Kidney epithelial cell (primary cell): ENCODE data around the gene ALMS1. TPM values are rescaled to one million over a fixed set of nuclear protein-coding genes. Genes with fewer than 3 reads are reported as not detected.

ENCODE experiments used
- DNase-seq: peaks from one replicate; pipeline ENCODE4 v3.0.0-alpha.2; 2010; ENCODE audit warnings: low read depth
- H3K27me3 ChIP-seq: 2 replicates; pipeline ENCODE4 v1.6.0; 2011; ENCODE audit warnings: low read length; ENCODE audit not compliant: control insufficient read depth, insufficient read depth
- H3K36me3 ChIP-seq: 2 replicates; pipeline ENCODE4 v1.5.1; 2011; ENCODE audit warnings: low read length; ENCODE audit not compliant: control insufficient read depth, insufficient read depth
- H3K4me3 ChIP-seq: 2 replicates; pipeline ENCODE4 v1.5.1; 2011; ENCODE audit warnings: low read depth, mild to moderate bottlenecking, control low read depth, low read length
- CTCF ChIP-seq: IDR thresholded peaks from 2 replicates; pipeline ENCODE4 v1.5.1; 2011; ENCODE audit warnings: mild to moderate bottlenecking, moderate library complexity, low read length, control low read depth, inconsistent platforms; ENCODE audit not compliant: insufficient read depth, poor library complexity, severe bottlenecking
- total RNA-seq: library from RNA; depleted of rRNA; stranded (reverse); fragments of >200 nt; gene quantifications from 2 replicates; pipeline ENCODE4 v1.2.3, GENCODE V29; 2015

ALMS1 gene
- total RNA-seq, 1 donor from 2014 or later, result 26.1 TPM

GRCh38 chr2:73386894-73387636 is 1.4 kb downstream of the ALMS1 start:
- Histone ChIP-seq H3K36me3 (no peaks in the 10 kb centered on the region), H3K27me3 (no peaks in the 10 kb centered on the region), H3K4me3 (peak overlapping the region; percentile 60)
- no peak for TF ChIP-seq CTCF
- no peak for DNase-seq

- no peaks in the 10 kb centered on the region for H3K27me3 ChIP-seq
- no peak overlapping the region for H3K4me3 ChIP-seq
- no peak for TF ChIP-seq CTCF
- no peaks in the 10 kb centered on the region for H3K36me3 ChIP-seq
- no peak for DNase-seq
These were observed 16.9 kb downstream of the ALMS1 start for GRCh38 chr2:73402386-73403103.

DNA sequence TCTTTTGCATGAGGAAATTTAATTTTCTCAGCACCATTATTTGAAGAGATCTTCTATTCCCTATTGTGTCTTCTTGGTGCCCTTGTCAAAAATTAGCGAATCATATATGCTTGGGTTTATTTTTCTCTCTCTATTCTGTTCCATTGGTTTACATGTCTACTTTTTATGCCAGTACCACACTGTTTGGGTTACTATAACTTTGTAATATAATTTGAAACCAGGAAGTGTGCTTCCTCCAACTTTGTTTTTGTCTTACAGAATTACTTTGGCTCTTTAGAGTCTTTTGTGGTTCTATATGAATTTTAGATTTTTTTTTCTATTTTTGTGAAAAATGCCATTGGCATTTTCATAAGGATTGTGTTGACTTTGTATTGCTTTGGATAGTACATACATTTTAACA is 17.6 kb downstream of the ALMS1 start:
- no peak for DNase-seq
- no peaks in the 10 kb centered on the region for H3K27me3 ChIP-seq
- TF ChIP-seq CTCF, result no peak
- no peaks in the 10 kb centered on the region for H3K36me3 ChIP-seq
- H3K4me3 ChIP-seq, result no peak overlapping the region

DNA sequence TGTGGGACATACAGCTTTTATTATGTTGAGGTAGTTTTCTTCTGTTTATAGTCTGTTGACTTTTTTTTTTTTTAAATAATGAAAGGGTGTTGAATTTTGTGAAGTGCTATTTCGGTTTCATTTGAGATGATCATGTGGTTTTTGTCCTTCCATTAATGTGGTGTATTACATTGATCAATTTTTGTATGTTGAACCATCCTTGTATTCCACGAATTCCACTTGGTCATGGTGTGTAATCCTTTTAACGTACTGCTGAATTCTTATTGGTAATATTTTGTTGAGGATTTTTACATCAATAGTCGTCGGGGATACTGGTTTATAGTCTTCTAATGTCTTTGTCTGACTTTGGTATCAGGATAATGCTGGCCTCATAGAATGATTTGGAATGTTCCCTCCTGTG is 18.8 kb downstream of the ALMS1 start:
- no peak for DNase-seq
- Histone ChIP-seq H3K4me3 (no peak overlapping the region), H3K27me3 (no peaks in the 10 kb centered on the region), H3K36me3 (no peaks in the 10 kb centered on the region)
- no peak for TF ChIP-seq CTCF

DNA sequence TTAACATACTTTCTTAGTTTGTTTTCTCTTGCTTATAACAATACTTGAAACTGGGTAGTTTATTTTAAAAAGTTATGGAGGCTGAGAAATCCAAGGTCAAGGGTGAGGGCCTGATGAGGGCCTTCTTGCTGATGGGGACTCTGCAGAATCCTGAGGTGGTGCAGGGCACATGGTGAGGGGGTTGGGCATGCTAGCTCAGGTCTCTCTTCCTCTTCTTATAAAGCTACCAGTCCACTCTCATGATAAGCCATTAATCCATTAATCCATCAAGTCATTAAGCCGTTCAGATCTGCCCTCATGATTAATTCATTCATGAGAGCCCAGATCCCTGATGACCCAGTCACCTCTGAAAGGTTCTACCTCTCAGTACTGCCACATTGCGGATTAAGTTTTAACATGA is 21.4 kb downstream of the ALMS1 start:
- H3K4me3 ChIP-seq, result no peak overlapping the region
- H3K27me3 ChIP-seq, result no peaks in the 10 kb centered on the region
- DNase-seq, result no peak
- no peaks in the 10 kb centered on the region for H3K36me3 ChIP-seq
- no peak for TF ChIP-seq CTCF

DNA sequence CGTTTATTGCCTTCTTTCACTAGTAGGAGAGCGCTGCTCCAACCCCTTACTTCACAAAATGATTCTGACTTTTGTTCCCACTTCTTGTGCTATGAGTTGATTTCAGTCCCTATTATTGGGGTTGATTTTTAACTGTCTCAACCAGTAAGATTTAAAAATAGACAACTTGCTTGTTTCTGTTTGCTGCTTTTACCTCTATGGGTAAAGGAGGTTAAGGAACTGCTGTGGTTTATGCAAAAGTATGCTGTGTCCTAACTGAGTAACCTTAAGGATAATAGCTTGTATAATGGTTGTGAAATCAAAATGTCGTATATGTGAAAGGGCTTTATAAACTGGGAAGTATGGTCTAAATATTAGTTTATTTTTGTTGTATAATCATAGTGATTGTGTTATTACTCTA is 22.6 kb downstream of the ALMS1 start:
- no peaks in the 10 kb centered on the region for H3K27me3 ChIP-seq
- no peak for TF ChIP-seq CTCF

More for the DNA sequence above, 22.6 kb downstream of the ALMS1 start:
- H3K4me3 ChIP-seq, result no peak overlapping the region
- H3K36me3 ChIP-seq, result no peaks in the 10 kb centered on the region
- no peak for DNase-seq
